ENCODE data around the gene COMMD1. TPM values are rescaled to one million over a fixed set of nuclear protein-coding genes. Genes with fewer than 3 reads are reported as not detected.
"Not testable (repeated sequence)": the region's sequence is repeated elsewhere in the genome, so short reads cannot be mapped to it uniquely, and the experiment has no call there.

COMMD1 gene
- total RNA-seq, 4 donors from 2014 or later, result 76.0 to 132 (median 100) TPM

- no peak for DNase-seq
- Histone ChIP-seq H3K4me1 (peaks cover 31 to 39% of the 10 kb centered on the region in 2 donors), H3K4me3 (replicated peaks in 1 of 3) (peak overlapping the region in 1 of 3 donors; percentile 4), H3K9me3 (no peaks in the 10 kb centered on the region), H3K27ac (peak overlapping the region; percentile 38 to 89 (median 86)), H3K36me3 (no peaks in the 10 kb centered on the region), H3K27me3 (no peaks in the 10 kb centered on the region)
- 23 to 36% methylated on average over 1 of the region's 1 CpG for WGBS, 2 donors
- TF ChIP-seq POLR2A (IDR thresholded peaks at IDR 0.05), result no peak
- intact Hi-C loops (cut with DNase I), result no loop called here
Observed at GRCh38 chr2:61949458-61949713, 43.9 kb downstream of the COMMD1 start.

- DNase-seq, result peak; percentile 88 to 90
- Histone ChIP-seq H3K4me1 (peaks cover 31 to 39% of the 10 kb centered on the region in 2 donors), H3K27ac (peak overlapping the region; percentile 38 to 89 (median 86)), H3K36me3 (no peaks in the 10 kb centered on the region), H3K27me3 (no peaks in the 10 kb centered on the region), H3K9me3 (no peaks in the 10 kb centered on the region), H3K4me3 (replicated peaks in 1 of 3) (no peak overlapping the region)
- intact Hi-C loops (cut with DNase I), result no loop called here
- 25 to 31% methylated on average over 6 of the region's 6 CpGs for WGBS, 2 donors
- TF ChIP-seq CTCF (IDR thresholded peaks at IDR 0.05) (no peak), POLR2A (IDR thresholded peaks at IDR 0.05) (no peak)
Observed at GRCh38 chr2:61949714-61950560, 44.5 kb downstream of the COMMD1 start.

GRCh38 chr2:61950571-61951315 lies 45.3 kb downstream of the COMMD1 start:
- H3K36me3 ChIP-seq, result no peaks in the 10 kb centered on the region
- H3K27me3 ChIP-seq, result no peaks in the 10 kb centered on the region
- TF ChIP-seq POLR2A (IDR thresholded peaks at IDR 0.05) (no peak), CTCF (IDR thresholded peaks at IDR 0.05) (no peak)
- H3K27ac ChIP-seq, result peak overlapping the region; percentile 38 to 89 (median 86)
- no peaks in the 10 kb centered on the region for H3K9me3 ChIP-seq
- WGBS, 2 donors, result 87 to 88% methylated on average over 9 of the region's 9 CpGs
- no peak for DNase-seq
- H3K4me3 ChIP-seq (replicated peaks in 1 of 3), result no peak overlapping the region
- H3K4me1 ChIP-seq, result peaks cover 24 to 38% of the 10 kb centered on the region in 2 donors
- intact Hi-C loops (cut with DNase I), result no loop called here

GRCh38 chr2:61951881-61952280 lies 46.4 kb downstream of the COMMD1 start:
- Histone ChIP-seq H3K27ac (no peak overlapping the region), H3K9me3 (no peaks in the 10 kb centered on the region), H3K27me3 (no peaks in the 10 kb centered on the region), H3K4me1 (peaks cover 22 to 34% of the 10 kb centered on the region in 2 donors), H3K36me3 (no peaks in the 10 kb centered on the region), H3K4me3 (replicated peaks in 1 of 3) (no peak overlapping the region)
- no peak for TF ChIP-seq POLR2A (IDR thresholded peaks at IDR 0.05)
- no peak for TF ChIP-seq CTCF (IDR thresholded peaks at IDR 0.05)
- WGBS, 2 donors, result 90 to 93% methylated on average over 2 of the region's 2 CpGs
- DNase-seq, result no peak
- intact Hi-C loops (cut with DNase I), result no loop called here

GRCh38 chr2:61952288-61952687 lies 46.8 kb downstream of the COMMD1 start:
- H3K9me3 ChIP-seq, result no peaks in the 10 kb centered on the region
- intact Hi-C loops (cut with DNase I), result no loop called here
- H3K4me3 ChIP-seq (replicated peaks in 1 of 3), result no peak overlapping the region
- TF ChIP-seq POLR2A (IDR thresholded peaks at IDR 0.05), result no peak
- no peak for TF ChIP-seq CTCF (IDR thresholded peaks at IDR 0.05)
- no peak for DNase-seq
- 95 to 100% methylated on average over 1 of the region's 1 CpG for WGBS, 2 donors
- H3K27ac ChIP-seq, result no peak overlapping the region
- H3K4me1 ChIP-seq, result peaks cover 22 to 29% of the 10 kb centered on the region in 2 donors
- H3K36me3 ChIP-seq, result no peaks in the 10 kb centered on the region
- H3K27me3 ChIP-seq, result no peaks in the 10 kb centered on the region

GRCh38 chr2:61954856-61955255 lies 49.4 kb downstream of the COMMD1 start:
- H3K9me3 ChIP-seq; H3K27ac ChIP-seq; H3K36me3 ChIP-seq; H3K27me3 ChIP-seq; H3K4me1 ChIP-seq; DNase-seq; intact Hi-C loops (cut with DNase I); H3K4me3 ChIP-seq (replicated peaks in 1 of 3): not testable (repeated sequence)
- 94% methylated on average over 9 of the region's 9 CpGs for WGBS, 2 donors

Measured in thyroid gland (tissue), 4 donors.